Left ventricle myocardium inferior (tissue), 1 donor: ENCODE measurements around the gene KLHL35. TPM values are rescaled to one million over a fixed set of nuclear protein-coding genes. Genes with fewer than 3 reads are reported as not detected.

Experiments used
- DNase-seq: peaks from one replicate; pipeline ENCODE4 v3.0.0-alpha.2; 2020
- H3K27ac ChIP-seq: fragments of 200-600 bp; replicated peaks from 2 replicates; pipeline ENCODE4 v1.8.0; 2021
- H3K27me3 ChIP-seq: fragments of 200-600 bp; 2 replicates; pipeline ENCODE4 v1.8.0; 2021; ENCODE audit warnings: low read depth
- H3K36me3 ChIP-seq: fragments of 200-600 bp; 2 replicates; pipeline ENCODE4 v1.8.0; 2021
- H3K4me1 ChIP-seq: fragments of 200-600 bp; 2 replicates; pipeline ENCODE4 v1.8.0; 2021
- H3K4me3 ChIP-seq: fragments of 200-600 bp; 2 replicates; pipeline ENCODE4 v1.8.0; 2021; ENCODE audit warnings: mild to moderate bottlenecking, moderate library complexity
- H3K9me3 ChIP-seq: fragments of 200-600 bp; replicated peaks from 2 replicates; pipeline ENCODE4 v1.8.0; 2021
- intact Hi-C: fragments of 100-400 bp; cut with micrococcal nuclease; formaldehyde crosslinking; loops from one replicate; pipeline ENCODE4 v1.11.0; 2022
- total RNA-seq: library from RNA; stranded (reverse); fragmentation: NEBNext Ultra II Directional; extraction: Animal tissue kit (Norgen Biotek cat#: 25700); gene quantifications from one replicate; pipeline ENCODE4 v1.2.1, GENCODE V29; 2021
- TF ChIP-seq, protein P1 (sequence below): fragments of 200-600 bp; IDR thresholded peaks from 2 replicates; pipeline ENCODE4 v1.8.0; 2021; ENCODE audit warnings: antibody characterized with exemption, mild to moderate bottlenecking, borderline replicate concordance
- donor health status: DM: no; HTN: yes; CAD: no; lungs with severe emphysema.

Gene KLHL35
- total RNA-seq, 1 donor from 2014 or later, result 0.74 TPM

- H3K4me3 ChIP-seq, result peak overlapping the region; percentile 30
- H3K27ac ChIP-seq, result peak overlapping the region; percentile 70
- H3K27me3 ChIP-seq, result no peaks in the 10 kb centered on the region
- no peaks in the 10 kb centered on the region for H3K9me3 ChIP-seq
- H3K36me3 ChIP-seq, result no peaks in the 10 kb centered on the region
- intact Hi-C loops, result no loop called here
- TF ChIP-seq, protein P1, sequence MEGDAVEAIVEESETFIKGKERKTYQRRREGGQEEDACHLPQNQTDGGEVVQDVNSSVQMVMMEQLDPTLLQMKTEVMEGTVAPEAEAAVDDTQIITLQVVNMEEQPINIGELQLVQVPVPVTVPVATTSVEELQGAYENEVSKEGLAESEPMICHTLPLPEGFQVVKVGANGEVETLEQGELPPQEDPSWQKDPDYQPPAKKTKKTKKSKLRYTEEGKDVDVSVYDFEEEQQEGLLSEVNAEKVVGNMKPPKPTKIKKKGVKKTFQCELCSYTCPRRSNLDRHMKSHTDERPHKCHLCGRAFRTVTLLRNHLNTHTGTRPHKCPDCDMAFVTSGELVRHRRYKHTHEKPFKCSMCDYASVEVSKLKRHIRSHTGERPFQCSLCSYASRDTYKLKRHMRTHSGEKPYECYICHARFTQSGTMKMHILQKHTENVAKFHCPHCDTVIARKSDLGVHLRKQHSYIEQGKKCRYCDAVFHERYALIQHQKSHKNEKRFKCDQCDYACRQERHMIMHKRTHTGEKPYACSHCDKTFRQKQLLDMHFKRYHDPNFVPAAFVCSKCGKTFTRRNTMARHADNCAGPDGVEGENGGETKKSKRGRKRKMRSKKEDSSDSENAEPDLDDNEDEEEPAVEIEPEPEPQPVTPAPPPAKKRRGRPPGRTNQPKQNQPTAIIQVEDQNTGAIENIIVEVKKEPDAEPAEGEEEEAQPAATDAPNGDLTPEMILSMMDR, result no peak
- peak; percentile 66 for DNase-seq
- H3K4me1 ChIP-seq, result peaks cover 51% of the 10 kb centered on the region
Observed at GRCh38 chr11:75474878-75475766, 42.1 kb upstream of the KLHL35 start.

DNA sequence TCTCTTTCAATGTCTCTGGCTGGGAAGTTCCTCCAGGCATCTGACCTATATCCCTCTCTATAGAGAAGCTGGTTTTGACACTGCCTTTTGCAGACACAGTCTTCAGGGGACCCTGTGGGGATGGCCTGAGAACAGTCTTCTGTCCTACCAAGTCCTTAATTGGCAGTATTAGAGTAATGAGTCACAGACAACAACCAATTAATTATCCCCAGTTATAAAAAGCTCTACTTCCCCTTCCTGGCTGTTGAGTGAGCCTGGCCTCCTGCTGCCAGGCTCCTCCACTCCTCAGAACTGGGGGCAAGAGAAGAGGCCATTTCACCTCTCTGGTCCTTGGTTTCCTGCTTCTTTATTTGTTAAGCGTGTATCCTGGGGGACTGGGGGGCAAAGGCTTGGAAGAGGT, 41.2 kb upstream of the KLHL35 start:
- H3K36me3 ChIP-seq, result no peaks in the 10 kb centered on the region
- intact Hi-C loops, result no loop called here
- DNase-seq, result no peak
- TF ChIP-seq, protein P1, result no peak
- no peaks in the 10 kb centered on the region for H3K9me3 ChIP-seq
- peaks cover 49% of the 10 kb centered on the region for H3K4me1 ChIP-seq
- no peak overlapping the region for H3K4me3 ChIP-seq
- H3K27me3 ChIP-seq, result no peaks in the 10 kb centered on the region
- no peak overlapping the region for H3K27ac ChIP-seq

DNA sequence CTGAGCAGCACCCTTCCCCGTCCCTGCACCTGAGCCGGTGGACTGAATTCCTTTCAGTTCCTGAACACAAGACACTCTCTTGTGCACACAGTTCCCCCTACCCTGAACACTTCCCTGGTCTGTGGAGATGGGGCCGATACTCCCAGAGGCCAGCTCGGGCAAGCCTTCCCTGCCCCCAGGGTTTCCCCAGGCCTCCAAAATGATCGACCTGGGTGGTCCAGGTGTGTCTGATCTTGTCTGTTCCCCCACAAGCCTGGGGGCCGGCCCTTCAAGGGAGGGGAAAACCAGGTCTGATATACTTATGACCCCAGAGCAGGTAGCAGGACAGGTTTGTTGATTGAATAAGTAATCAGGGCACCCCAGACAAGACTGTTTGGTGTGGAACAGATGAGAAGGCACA, 40.7 kb upstream of the KLHL35 start:
- H3K9me3 ChIP-seq, result no peaks in the 10 kb centered on the region
- TF ChIP-seq, protein P1, result no peak
- no peak overlapping the region for H3K27ac ChIP-seq
- DNase-seq, result no peak
- no peaks in the 10 kb centered on the region for H3K27me3 ChIP-seq
- peaks cover 49% of the 10 kb centered on the region for H3K4me1 ChIP-seq
- H3K36me3 ChIP-seq, result no peaks in the 10 kb centered on the region
- no peak overlapping the region for H3K4me3 ChIP-seq
- intact Hi-C loops, result no loop called here

GRCh38 chr11:75472081-75472732, 39.2 kb upstream of the KLHL35 start:
- no peak overlapping the region for H3K27ac ChIP-seq
- intact Hi-C loops, result no loop called here
- no peak overlapping the region for H3K4me3 ChIP-seq
- DNase-seq, result no peak
- TF ChIP-seq, protein P1, result no peak
- no peaks in the 10 kb centered on the region for H3K27me3 ChIP-seq
- no peaks in the 10 kb centered on the region for H3K9me3 ChIP-seq
- peaks cover 53% of the 10 kb centered on the region for H3K4me1 ChIP-seq
- no peaks in the 10 kb centered on the region for H3K36me3 ChIP-seq

- DNase-seq, result no peak
- TF ChIP-seq, protein P1, result no peak
- intact Hi-C loops, result no loop called here
- Histone ChIP-seq H3K9me3 (no peaks in the 10 kb centered on the region), H3K4me1 (peaks cover 44% of the 10 kb centered on the region), H3K27me3 (no peaks in the 10 kb centered on the region), H3K4me3 (no peak overlapping the region), H3K27ac (no peak overlapping the region), H3K36me3 (no peaks in the 10 kb centered on the region)
Observed at GRCh38 chr11:75471176-75471973, 38.4 kb upstream of the KLHL35 start.
